Glomerular endothelial cell (primary cell): ENCODE measurements around the gene IGF1R. TPM values are rescaled to one million over a fixed set of nuclear protein-coding genes. Genes with fewer than 3 reads are reported as not detected.

Experiments used
- DNase-seq: peaks from one replicate; pipeline ENCODE4 v3.0.0-alpha.2; 2011; ENCODE audit warnings: low read depth, low spot score; ENCODE audit errors: extremely low read depth
- total RNA-seq: library from RNA; depleted of rRNA; stranded (reverse); fragments of >200 nt; gene quantifications from 2 replicates; pipeline ENCODE4 v1.2.3, GENCODE V29; 2015

The IGF1R gene
- total RNA-seq, 1 donor from 2014 or later, result 57.9 TPM

GRCh38 chr15:98931004-98931403 is 282.7 kb downstream of the IGF1R start:
- no peak for DNase-seq

GRCh38 chr15:98933406-98933805 is 285.1 kb downstream of the IGF1R start:
- DNase-seq, result no peak

GRCh38 chr15:98935736-98936135 is 287.4 kb downstream of the IGF1R start:
- DNase-seq, result no peak

GRCh38 chr15:98937413-98938104 is 289.2 kb downstream of the IGF1R start:
- no peak for DNase-seq

- DNase-seq, result no peak
Observed at GRCh38 chr15:98938105-98938417, 289.7 kb downstream of the IGF1R start.

GRCh38 chr15:98938799-98939198 is 290.5 kb downstream of the IGF1R start:
- DNase-seq, result no peak

- DNase-seq, result no peak
Observed at GRCh38 chr15:98939311-98940080, 291.2 kb downstream of the IGF1R start.

GRCh38 chr15:98941595-98942255 is 293.4 kb downstream of the IGF1R start:
- no peak for DNase-seq

- no peak for DNase-seq
Observed at GRCh38 chr15:98942431-98942830, 294.1 kb downstream of the IGF1R start.

GRCh38 chr15:98943051-98943508 is 294.7 kb downstream of the IGF1R start:
- no peak for DNase-seq

GRCh38 chr15:98943601-98944151 is 295.3 kb downstream of the IGF1R start:
- DNase-seq, result no peak

- DNase-seq, result no peak
Observed at GRCh38 chr15:98946301-98947255, 298.2 kb downstream of the IGF1R start.

GRCh38 chr15:98948456-98948855 is 300.1 kb downstream of the IGF1R start:
- DNase-seq, result no peak

GRCh38 chr15:98948941-98949340 is 300.6 kb downstream of the IGF1R start:
- DNase-seq, result no peak

- no peak for DNase-seq
Observed at GRCh38 chr15:98949624-98950023, 301.3 kb downstream of the IGF1R start.

GRCh38 chr15:98950248-98950647 is 301.9 kb downstream of the IGF1R start:
- DNase-seq, result no peak

- no peak for DNase-seq
Observed at GRCh38 chr15:98951004-98951403, 302.7 kb downstream of the IGF1R start.

GRCh38 chr15:98951493-98952320 is 303.4 kb downstream of the IGF1R start:
- DNase-seq, result no peak

- DNase-seq, result peak; percentile 16
Observed at GRCh38 chr15:98952381-98952803, 304.1 kb downstream of the IGF1R start.
